ENCODE measurements around the gene CDH23. TPM values are rescaled to one million over a fixed set of nuclear protein-coding genes. Genes with fewer than 3 reads are reported as not detected.

Gene CDH23
- polyA plus RNA-seq, 2 donors: 1.6 to 3.2 TPM

DNA sequence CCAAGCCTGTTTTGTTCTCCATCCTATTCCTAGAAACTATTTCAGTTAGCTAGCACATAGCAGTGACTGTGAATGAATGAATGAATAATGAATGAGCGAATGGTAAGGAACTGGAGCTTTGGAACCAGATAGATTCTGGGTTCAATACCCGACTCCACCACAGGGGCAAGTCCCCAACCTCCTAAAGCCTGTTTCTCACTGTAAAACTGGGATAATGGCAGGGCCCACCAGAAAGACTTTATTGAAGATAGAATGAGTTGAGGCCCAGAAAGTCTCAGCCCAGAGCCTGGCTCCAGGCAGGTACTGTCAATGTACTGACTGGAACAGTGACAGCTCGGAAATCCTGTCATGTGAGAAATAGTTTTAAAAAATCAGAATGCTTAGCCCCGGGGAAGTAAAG, 1.1 kb upstream of the CDH23 start:
- no peak overlapping the region for H3K27ac ChIP-seq (ENCODE audit: low read depth in 2 of 2, low read length in 1 of 2)
- peaks cover 0 to 7% of the 10 kb centered on the region in 2 donors for H3K27me3 ChIP-seq (ENCODE audit: control insufficient read depth in 1 of 2, insufficient read depth in 2 of 2, low read length in 2 of 2)
- H3K36me3 ChIP-seq (ENCODE audit: control insufficient read depth in 2 of 2, insufficient read depth in 2 of 2, low read length in 1 of 2): no peaks in the 10 kb centered on the region
- no peaks in the 10 kb centered on the region for H3K9me3 ChIP-seq (ENCODE audit: control insufficient read depth in 2 of 2, insufficient read depth in 1 of 2, low read depth in 1 of 2, low read length in 1 of 2)
- H3K4me3 ChIP-seq (ENCODE audit: low read depth in 1 of 2, low read length in 2 of 2): no peak overlapping the region
- H3K4me1 ChIP-seq (ENCODE audit: control insufficient read depth in 2 of 2, insufficient read depth in 2 of 2, low read length in 1 of 2): peaks cover 0 to 14% of the 10 kb centered on the region in 2 donors
- WGBS, 2 donors: 90 to 91% methylated on average over 4 of the region's 4 CpGs

DNA sequence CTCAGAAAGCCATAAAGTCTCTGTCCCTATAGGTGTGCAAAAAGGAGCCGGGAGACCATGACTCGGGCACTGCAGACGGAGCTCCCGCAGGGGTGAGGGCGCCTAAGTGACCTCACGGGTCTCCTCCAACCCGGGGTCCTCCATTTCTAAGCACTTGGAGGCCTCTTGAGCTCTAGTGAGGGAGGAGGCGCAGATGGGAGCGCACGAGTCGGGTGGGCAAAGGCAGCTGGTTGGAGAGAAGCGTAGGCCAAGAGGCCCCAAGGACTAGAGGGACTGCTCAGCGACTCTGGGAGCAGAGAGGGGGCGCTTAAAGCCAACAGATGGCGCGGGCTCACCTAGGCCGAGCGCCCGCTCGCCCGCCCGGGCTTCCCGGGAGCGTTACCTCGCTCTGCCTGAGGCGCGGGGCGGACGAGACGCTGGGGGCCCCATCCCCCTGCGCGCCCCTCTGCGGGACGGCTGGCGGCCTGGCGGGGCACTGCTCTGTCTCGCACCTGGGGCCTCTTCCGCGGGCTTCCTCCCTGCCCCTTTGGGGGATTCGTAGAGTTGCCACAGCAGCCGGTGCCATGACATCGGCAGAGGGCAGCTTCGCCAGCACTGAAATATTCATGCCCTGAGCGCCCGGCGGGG, 523 bp upstream of the CDH23 start:
- H3K4me3 ChIP-seq (ENCODE audit: low read depth in 1 of 2, low read length in 2 of 2): peak overlapping the region; percentile 36 to 42
- 19 to 23% methylated on average over 39 to 46 of the region's 46 CpGs for WGBS, 2 donors
- no peaks in the 10 kb centered on the region for H3K36me3 ChIP-seq (ENCODE audit: control insufficient read depth in 2 of 2, insufficient read depth in 2 of 2, low read length in 1 of 2)
- H3K9me3 ChIP-seq (ENCODE audit: control insufficient read depth in 2 of 2, insufficient read depth in 1 of 2, low read depth in 1 of 2, low read length in 1 of 2): no peaks in the 10 kb centered on the region
- peaks cover 0 to 14% of the 10 kb centered on the region in 2 donors for H3K4me1 ChIP-seq (ENCODE audit: control insufficient read depth in 2 of 2, insufficient read depth in 2 of 2, low read length in 1 of 2)
- no peak overlapping the region for H3K27ac ChIP-seq (ENCODE audit: low read depth in 2 of 2, low read length in 1 of 2)
- H3K27me3 ChIP-seq (ENCODE audit: control insufficient read depth in 1 of 2, insufficient read depth in 2 of 2, low read length in 2 of 2): peaks cover 0 to 7% of the 10 kb centered on the region in 2 donors

DNA sequence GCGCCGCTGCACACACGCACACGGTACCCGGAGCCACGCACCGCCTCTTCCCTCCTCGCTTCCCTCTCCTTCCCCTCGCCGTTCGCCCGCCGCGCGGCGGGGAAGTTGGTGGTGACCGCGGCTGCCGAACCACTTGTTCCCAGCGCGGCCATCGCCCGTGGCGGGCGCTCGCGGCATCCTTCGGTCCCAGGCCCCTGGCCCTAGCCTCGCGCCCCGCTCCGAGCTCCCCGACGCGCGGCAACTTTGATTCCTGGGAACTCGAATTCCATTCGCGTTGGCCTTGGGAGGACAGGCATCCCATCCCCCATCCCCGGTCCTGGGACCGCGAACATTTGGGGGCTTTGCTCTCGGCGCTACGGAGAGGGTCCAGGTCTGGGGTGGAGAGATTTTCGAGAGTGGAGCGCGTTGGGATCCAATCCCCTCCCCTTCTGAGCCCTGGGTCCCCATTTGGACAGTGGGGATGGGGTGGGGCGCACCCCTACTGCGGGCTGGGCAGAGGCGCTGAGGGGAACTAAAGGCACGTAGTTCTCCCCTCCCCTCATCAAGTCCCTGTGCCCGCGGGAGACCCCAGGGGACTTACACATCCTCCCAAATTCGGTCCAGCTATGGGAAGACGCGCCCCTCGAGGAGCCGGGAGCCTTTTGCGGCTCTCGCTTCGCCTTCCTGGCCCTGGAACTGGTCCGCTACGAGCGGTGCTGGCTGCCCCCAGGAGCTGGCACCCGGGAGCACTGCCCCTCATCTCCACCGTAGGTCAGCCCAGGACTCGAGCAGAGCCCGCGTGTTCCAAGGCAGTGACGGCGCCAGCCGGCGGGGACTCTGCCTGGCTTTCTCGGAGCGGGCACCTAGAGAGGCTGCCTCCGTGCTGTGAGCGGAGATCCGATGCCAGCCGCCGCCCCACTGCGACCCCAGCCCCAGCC, 834 bp downstream of the CDH23 start:
- Histone ChIP-seq H3K9me3 (ENCODE audit: control insufficient read depth in 2 of 2, insufficient read depth in 1 of 2, low read depth in 1 of 2, low read length in 1 of 2) (no peaks in the 10 kb centered on the region), H3K27ac (ENCODE audit: low read depth in 2 of 2, low read length in 1 of 2) (no peak overlapping the region), H3K4me3 (ENCODE audit: low read depth in 1 of 2, low read length in 2 of 2) (peak overlapping the region; percentile 31 to 42), H3K36me3 (ENCODE audit: control insufficient read depth in 2 of 2, insufficient read depth in 2 of 2, low read length in 1 of 2) (no peaks in the 10 kb centered on the region), H3K27me3 (ENCODE audit: control insufficient read depth in 1 of 2, insufficient read depth in 2 of 2, low read length in 2 of 2) (peaks cover 0 to 7% of the 10 kb centered on the region in 2 donors), H3K4me1 (ENCODE audit: control insufficient read depth in 2 of 2, insufficient read depth in 2 of 2, low read length in 1 of 2) (peaks cover 0 to 14% of the 10 kb centered on the region in 2 donors)
- 2 to 4% methylated on average over 66 to 82 of the region's 82 CpGs for WGBS, 2 donors

DNA sequence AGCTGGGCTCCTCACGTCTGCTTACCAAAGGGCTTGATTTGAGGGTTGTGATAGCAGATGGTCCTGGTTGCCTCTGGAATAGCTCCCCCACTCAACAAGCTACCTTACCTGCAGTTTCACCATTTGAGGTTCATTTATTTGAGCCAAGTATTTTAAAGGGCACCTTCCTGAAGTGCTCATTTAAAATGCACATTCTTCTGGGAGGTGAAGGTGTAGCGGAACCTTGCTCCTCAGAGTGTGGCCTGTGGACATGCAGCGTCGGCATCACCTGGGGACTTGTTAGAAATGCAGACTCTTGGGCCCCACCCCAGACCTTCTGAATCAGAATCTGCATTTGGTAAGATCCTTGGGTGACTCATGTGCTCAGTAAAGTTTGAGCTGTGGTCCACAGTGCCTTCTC, 2.3 kb downstream of the CDH23 start:
- peaks cover 0 to 7% of the 10 kb centered on the region in 2 donors for H3K27me3 ChIP-seq (ENCODE audit: control insufficient read depth in 1 of 2, insufficient read depth in 2 of 2, low read length in 2 of 2)
- H3K9me3 ChIP-seq (ENCODE audit: control insufficient read depth in 2 of 2, insufficient read depth in 1 of 2, low read depth in 1 of 2, low read length in 1 of 2): no peaks in the 10 kb centered on the region
- H3K4me1 ChIP-seq (ENCODE audit: control insufficient read depth in 2 of 2, insufficient read depth in 2 of 2, low read length in 1 of 2): peaks cover 0 to 14% of the 10 kb centered on the region in 2 donors
- no peak overlapping the region for H3K4me3 ChIP-seq (ENCODE audit: low read depth in 1 of 2, low read length in 2 of 2)
- 72 to 81% methylated on average over 4 of the region's 4 CpGs for WGBS, 2 donors
- no peak overlapping the region for H3K27ac ChIP-seq (ENCODE audit: low read depth in 2 of 2, low read length in 1 of 2)
- no peaks in the 10 kb centered on the region for H3K36me3 ChIP-seq (ENCODE audit: control insufficient read depth in 2 of 2, insufficient read depth in 2 of 2, low read length in 1 of 2)

DNA sequence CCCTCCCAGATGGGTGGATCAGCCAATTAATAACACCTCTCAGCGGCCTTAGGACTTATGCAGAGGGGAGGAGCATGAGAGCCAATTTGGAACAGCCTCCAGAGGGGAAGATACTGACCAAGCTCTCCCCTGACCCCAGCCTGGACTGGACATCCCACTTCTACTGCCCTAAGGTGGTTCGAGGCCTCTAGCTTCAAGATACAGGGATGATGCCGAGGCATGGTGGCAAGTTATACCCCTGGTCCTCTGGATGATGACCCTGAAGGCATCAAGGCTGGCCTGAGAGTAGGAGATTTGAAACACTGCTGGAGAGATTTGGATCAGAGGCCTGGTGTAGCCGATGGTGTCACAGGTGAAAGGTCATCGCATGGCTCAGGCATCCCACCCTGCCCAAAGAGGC, 3.2 kb downstream of the CDH23 start:
- H3K27me3 ChIP-seq (ENCODE audit: control insufficient read depth in 1 of 2, insufficient read depth in 2 of 2, low read length in 2 of 2): peaks cover 0 to 7% of the 10 kb centered on the region in 2 donors
- WGBS, 2 donors: 71 to 79% methylated on average over 5 of the region's 5 CpGs
- H3K4me1 ChIP-seq (ENCODE audit: control insufficient read depth in 2 of 2, insufficient read depth in 2 of 2, low read length in 1 of 2): peaks cover 0 to 14% of the 10 kb centered on the region in 2 donors
- H3K4me3 ChIP-seq (ENCODE audit: low read depth in 1 of 2, low read length in 2 of 2): no peak overlapping the region
- no peak overlapping the region for H3K27ac ChIP-seq (ENCODE audit: low read depth in 2 of 2, low read length in 1 of 2)
- H3K9me3 ChIP-seq (ENCODE audit: control insufficient read depth in 2 of 2, insufficient read depth in 1 of 2, low read depth in 1 of 2, low read length in 1 of 2): no peaks in the 10 kb centered on the region
- no peaks in the 10 kb centered on the region for H3K36me3 ChIP-seq (ENCODE audit: control insufficient read depth in 2 of 2, insufficient read depth in 2 of 2, low read length in 1 of 2)

DNA sequence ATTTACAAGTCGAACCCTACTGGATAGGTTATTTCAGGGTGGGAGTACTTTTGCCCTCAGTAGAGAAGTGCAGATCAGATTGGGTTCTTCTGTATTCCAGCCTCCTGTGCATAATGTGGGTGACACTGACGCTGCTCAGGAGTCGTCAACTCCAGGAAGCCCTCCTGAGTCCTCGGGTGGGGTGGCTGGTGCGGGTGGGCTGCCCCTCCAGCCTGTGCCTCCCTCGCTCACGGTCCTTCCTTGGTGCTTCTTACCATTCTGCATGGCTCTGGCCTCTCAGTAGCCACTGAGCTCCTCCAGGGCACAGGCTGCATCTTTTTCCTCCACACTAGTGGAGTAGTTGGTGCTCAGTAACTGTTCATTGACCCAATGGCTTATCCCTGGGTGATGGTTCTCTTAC, 4.3 kb downstream of the CDH23 start:
- H3K36me3 ChIP-seq (ENCODE audit: control insufficient read depth in 2 of 2, insufficient read depth in 2 of 2, low read length in 1 of 2): no peaks in the 10 kb centered on the region
- H3K4me1 ChIP-seq (ENCODE audit: control insufficient read depth in 2 of 2, insufficient read depth in 2 of 2, low read length in 1 of 2): peaks cover 0 to 14% of the 10 kb centered on the region in 2 donors
- H3K9me3 ChIP-seq (ENCODE audit: control insufficient read depth in 2 of 2, insufficient read depth in 1 of 2, low read depth in 1 of 2, low read length in 1 of 2): no peaks in the 10 kb centered on the region
- no peak overlapping the region for H3K27ac ChIP-seq (ENCODE audit: low read depth in 2 of 2, low read length in 1 of 2)
- no peak overlapping the region for H3K4me3 ChIP-seq (ENCODE audit: low read depth in 1 of 2, low read length in 2 of 2)
- peaks cover 0 to 7% of the 10 kb centered on the region in 2 donors for H3K27me3 ChIP-seq (ENCODE audit: control insufficient read depth in 1 of 2, insufficient read depth in 2 of 2, low read length in 2 of 2)
- WGBS, 2 donors: 93 to 94% methylated on average over 7 of the region's 7 CpGs

DNA sequence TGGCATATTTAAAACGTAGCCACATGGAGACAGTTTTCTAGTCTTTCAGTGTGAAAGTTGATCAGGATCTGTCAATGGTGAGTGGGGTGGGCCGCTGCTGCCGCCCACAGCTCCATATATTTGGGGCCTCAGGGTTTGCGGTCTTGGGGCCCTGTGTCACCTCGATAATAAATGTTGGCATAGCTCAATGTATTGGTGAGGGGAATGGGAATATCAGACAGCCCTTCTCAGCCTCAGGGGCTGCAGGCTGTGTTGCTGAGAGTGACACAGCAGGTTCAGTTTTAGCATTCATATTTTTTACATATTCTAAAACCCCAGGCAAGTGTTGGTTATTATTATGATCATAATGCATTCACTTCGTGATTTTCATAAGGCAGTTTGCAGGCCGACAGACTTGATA, 5.3 kb downstream of the CDH23 start:
- 92 to 93% methylated on average over 7 of the region's 7 CpGs for WGBS, 2 donors
- Histone ChIP-seq H3K27me3 (ENCODE audit: control insufficient read depth in 1 of 2, insufficient read depth in 2 of 2, low read length in 2 of 2) (peaks cover 0 to 7% of the 10 kb centered on the region in 2 donors), H3K36me3 (ENCODE audit: control insufficient read depth in 2 of 2, insufficient read depth in 2 of 2, low read length in 1 of 2) (no peaks in the 10 kb centered on the region)

DNA sequence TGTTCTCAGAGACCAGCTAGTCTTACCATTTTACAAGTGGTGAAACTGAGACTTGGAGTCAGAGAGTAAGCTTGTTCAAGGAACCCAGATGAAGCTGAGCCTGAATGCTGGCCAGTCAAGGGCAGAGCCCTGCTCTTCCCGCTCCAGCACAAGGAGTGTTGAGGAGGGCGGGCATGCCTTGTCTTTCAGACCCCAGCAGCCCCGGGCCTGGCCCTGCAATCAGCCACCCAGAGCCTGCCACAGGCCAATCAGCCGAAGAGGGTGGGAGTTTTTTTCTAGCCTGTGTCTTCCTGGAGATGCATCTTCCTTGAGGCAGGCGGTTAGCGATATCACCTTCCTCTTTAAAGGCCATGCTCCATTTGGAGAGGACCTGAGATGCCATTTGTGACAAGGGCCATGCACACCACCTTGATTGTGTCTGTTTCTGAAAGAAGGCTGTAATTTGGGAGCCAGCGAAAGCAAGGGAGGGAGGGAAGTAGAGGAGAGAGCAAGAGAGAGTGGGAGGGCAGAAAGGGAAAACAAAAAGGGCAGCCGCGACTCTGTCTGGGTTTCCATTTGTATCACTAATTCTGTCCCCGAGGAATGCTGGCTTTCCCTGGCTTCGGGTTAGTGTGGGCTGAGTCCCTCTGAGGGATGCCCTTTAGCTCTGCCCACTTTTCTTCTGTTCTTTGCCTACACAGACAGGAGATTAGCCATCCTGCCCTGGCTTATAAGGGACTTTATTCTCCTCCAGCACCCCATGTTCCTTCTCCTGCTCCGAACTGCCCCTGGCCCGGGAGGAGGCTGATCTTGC, 8.0 kb downstream of the CDH23 start:
- no peak overlapping the region for H3K4me3 ChIP-seq (ENCODE audit: low read depth in 1 of 2, low read length in 2 of 2)
- H3K27me3 ChIP-seq (ENCODE audit: control insufficient read depth in 1 of 2, insufficient read depth in 2 of 2, low read length in 2 of 2): no peaks in the 10 kb centered on the region
- 77 to 78% methylated on average over 11 to 13 of the region's 13 CpGs for WGBS, 2 donors
- H3K36me3 ChIP-seq (ENCODE audit: control insufficient read depth in 2 of 2, insufficient read depth in 2 of 2, low read length in 1 of 2): no peaks in the 10 kb centered on the region
- H3K9me3 ChIP-seq (ENCODE audit: control insufficient read depth in 2 of 2, insufficient read depth in 1 of 2, low read depth in 1 of 2, low read length in 1 of 2): no peaks in the 10 kb centered on the region
- no peak overlapping the region for H3K27ac ChIP-seq (ENCODE audit: low read depth in 2 of 2, low read length in 1 of 2)
- H3K4me1 ChIP-seq (ENCODE audit: control insufficient read depth in 2 of 2, insufficient read depth in 2 of 2, low read length in 1 of 2): no peaks in the 10 kb centered on the region

More for the DNA sequence above, 5.3 kb downstream of the CDH23 start:
- Histone ChIP-seq H3K9me3 (ENCODE audit: control insufficient read depth in 2 of 2, insufficient read depth in 1 of 2, low read depth in 1 of 2, low read length in 1 of 2) (no peaks in the 10 kb centered on the region), H3K4me1 (ENCODE audit: control insufficient read depth in 2 of 2, insufficient read depth in 2 of 2, low read length in 1 of 2) (peaks cover 0 to 12% of the 10 kb centered on the region in 2 donors), H3K4me3 (ENCODE audit: low read depth in 1 of 2, low read length in 2 of 2) (no peak overlapping the region), H3K27ac (ENCODE audit: low read depth in 2 of 2, low read length in 1 of 2) (no peak overlapping the region)

DNA sequence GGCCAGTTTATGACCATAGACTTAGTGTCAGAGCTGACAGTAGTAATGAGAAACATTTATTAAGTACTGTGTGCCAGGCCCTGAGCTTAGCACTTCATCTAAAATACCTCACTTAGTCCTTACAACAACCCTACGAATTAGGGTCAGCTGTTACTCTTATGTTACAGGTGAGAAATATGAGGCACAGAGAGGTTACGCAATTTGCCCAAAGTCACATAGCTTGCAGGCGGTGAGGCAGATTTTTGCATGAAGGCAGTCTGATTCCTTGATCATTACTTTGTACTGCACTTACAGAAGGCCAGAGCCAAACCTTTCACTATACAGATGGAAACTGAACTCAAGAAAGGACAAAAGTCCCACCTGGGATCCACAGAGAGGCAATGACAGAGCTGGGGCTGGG, 10.2 kb downstream of the CDH23 start:
- peaks cover 0 to 2% of the 10 kb centered on the region in 2 donors for H3K9me3 ChIP-seq (ENCODE audit: control insufficient read depth in 2 of 2, insufficient read depth in 1 of 2, low read depth in 1 of 2, low read length in 1 of 2)
- no peak overlapping the region for H3K4me3 ChIP-seq (ENCODE audit: low read depth in 1 of 2, low read length in 2 of 2)
- H3K36me3 ChIP-seq (ENCODE audit: control insufficient read depth in 2 of 2, insufficient read depth in 2 of 2, low read length in 1 of 2): no peaks in the 10 kb centered on the region
- H3K27ac ChIP-seq (ENCODE audit: low read depth in 2 of 2, low read length in 1 of 2): no peak overlapping the region
- no peaks in the 10 kb centered on the region for H3K4me1 ChIP-seq (ENCODE audit: control insufficient read depth in 2 of 2, insufficient read depth in 2 of 2, low read length in 1 of 2)
- no peaks in the 10 kb centered on the region for H3K27me3 ChIP-seq (ENCODE audit: control insufficient read depth in 1 of 2, insufficient read depth in 2 of 2, low read length in 2 of 2)
- 84% methylated on average over 3 of the region's 3 CpGs for WGBS, 2 donors

All from esophagus (tissue), 2 donors.